22Rv1 (cell line): ENCODE measurements around the gene PARP11.

ENCODE experiments used
- ZFX ChIP-seq: fragments of 450-650 bp; IDR thresholded peaks from 2 replicates; pipeline ENCODE4 v1.6.1; 2017; ENCODE audit warnings: antibody characterized with exemption, borderline replicate concordance
- TF ChIP-seq, protein P1 (sequence below): fragments of 450-650 bp; IDR thresholded peaks from 2 replicates; pipeline ENCODE4 v1.5.1; 2017; ENCODE audit warnings: mild to moderate bottlenecking

DNA sequence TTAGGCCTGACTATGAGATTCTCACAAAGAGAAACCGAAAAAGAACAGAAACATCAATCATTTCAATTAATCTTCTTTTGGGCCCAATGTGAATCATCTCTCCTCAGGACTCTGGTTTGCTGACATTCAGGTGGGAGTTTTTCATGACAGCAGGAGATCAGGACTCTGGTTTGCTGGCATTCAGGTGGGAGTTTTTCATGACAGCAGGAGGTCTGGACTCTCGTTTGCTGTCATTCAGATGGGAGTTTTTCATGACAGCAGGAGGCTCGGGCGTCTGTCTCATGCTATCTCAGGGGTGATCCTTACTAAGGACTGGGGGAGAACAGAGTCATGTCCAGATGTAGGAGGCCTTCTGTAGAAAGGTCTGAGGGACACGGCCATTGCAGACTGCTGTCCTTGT lies 40.1 kb upstream of the PARP11 start:
- TF ChIP-seq, protein P1, sequence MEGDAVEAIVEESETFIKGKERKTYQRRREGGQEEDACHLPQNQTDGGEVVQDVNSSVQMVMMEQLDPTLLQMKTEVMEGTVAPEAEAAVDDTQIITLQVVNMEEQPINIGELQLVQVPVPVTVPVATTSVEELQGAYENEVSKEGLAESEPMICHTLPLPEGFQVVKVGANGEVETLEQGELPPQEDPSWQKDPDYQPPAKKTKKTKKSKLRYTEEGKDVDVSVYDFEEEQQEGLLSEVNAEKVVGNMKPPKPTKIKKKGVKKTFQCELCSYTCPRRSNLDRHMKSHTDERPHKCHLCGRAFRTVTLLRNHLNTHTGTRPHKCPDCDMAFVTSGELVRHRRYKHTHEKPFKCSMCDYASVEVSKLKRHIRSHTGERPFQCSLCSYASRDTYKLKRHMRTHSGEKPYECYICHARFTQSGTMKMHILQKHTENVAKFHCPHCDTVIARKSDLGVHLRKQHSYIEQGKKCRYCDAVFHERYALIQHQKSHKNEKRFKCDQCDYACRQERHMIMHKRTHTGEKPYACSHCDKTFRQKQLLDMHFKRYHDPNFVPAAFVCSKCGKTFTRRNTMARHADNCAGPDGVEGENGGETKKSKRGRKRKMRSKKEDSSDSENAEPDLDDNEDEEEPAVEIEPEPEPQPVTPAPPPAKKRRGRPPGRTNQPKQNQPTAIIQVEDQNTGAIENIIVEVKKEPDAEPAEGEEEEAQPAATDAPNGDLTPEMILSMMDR = no peak
- no peak for TF ChIP-seq ZFX
